ENCODE results near the gene KCNQ2.

DNA sequence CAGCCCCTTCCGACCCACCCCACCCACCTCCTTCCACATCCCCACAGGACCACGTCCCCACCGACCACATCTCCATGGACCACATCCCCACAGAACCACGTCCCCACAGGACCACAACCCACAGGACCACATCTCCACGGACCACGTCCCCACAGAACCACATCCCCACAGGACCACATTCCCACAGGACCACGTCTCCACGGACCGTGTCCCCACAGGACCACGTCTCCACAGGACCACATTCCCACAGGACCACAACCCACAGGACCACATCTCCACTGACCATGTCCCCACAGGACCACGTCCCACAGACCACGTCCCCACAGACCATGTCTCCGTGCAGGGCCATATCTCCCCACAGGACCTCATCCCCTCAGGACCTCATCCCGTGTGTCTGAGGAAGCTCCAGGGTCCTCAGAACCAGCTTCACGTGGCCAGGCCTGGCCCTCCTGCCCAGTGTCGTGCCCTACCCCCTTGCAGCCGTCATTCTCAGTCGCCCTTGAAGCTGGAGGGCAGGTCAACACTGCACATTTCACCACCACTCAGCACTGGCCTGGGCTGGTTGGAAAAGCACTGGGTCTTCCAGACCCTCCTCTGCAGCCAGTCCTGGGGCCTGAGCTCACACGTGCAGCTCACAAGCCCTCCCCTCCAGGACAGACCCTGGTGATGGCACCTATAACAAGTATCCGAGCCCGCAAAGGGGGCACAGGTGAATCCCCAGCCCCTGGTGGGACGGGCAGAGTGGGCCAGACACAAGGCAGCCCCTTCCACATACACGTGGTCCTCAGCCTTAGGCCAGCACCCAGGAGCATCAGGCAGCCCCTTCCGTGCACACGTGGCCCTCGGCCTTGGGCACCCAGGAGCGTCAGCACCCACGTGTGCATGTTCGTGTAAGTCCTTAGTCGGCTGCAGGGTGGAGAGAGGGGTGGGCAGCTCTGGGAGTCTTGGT, 115.2 kb downstream of the KCNQ2 start:
- TF ChIP-seq GATA2 (IDR thresholded peaks at IDR 0.05; ENCODE audit: low read depth, low read length) (no peak), GATA3 (IDR thresholded peaks at IDR 0.05; ENCODE audit: low read depth, low read length) (no peak)
